Measurements from ENCODE around the gene EPB41L4B. TPM values are rescaled to one million over a fixed set of nuclear protein-coding genes. Genes with fewer than 3 reads are reported as not detected.

Gene EPB41L4B
- total and polyA plus RNA-seq, 2 of the 4 experiments (the other 2 are of a cell fraction), result 0.36 to 0.54 TPM

GRCh38 chr9:109143881-109144562, 176.8 kb downstream of the EPB41L4B start:
- Histone ChIP-seq H3K4me2 (ENCODE audit: low read depth, low read length) (no peak overlapping the region), H3K79me1 (ENCODE audit: low read depth in 1 of 2, low read length in 2 of 2) (no peaks in the 10 kb centered on the region), H3K14ac (replicated peaks; ENCODE audit: low read depth, low read length) (no peak overlapping the region), H3K9me3 (ENCODE audit: control insufficient read depth, insufficient read depth, low read length) (no peaks in the 10 kb centered on the region), H3K27me3 (ENCODE audit: control insufficient read depth, insufficient read depth, low read length) (peaks cover 8% of the 10 kb centered on the region), H4K5ac (ENCODE audit: low read depth, low read length) (no peak overlapping the region), H2AK9ac (replicated peaks; ENCODE audit: low read depth, low read length, poor library complexity) (no peak overlapping the region), H2AK5ac (ENCODE audit: low read depth, low read length) (no peak overlapping the region), H3K18ac (ENCODE audit: low read depth, low read length) (no peak overlapping the region), H4K20me1 (ENCODE audit: insufficient read depth, low read length) (no peaks in the 10 kb centered on the region), H2BK20ac (ENCODE audit: low read depth, low read length) (no peak overlapping the region), H3K4me1 (ENCODE audit: control insufficient read depth, insufficient read depth, low read length) (no peaks in the 10 kb centered on the region), H2BK5ac (ENCODE audit: low read depth, low read length, poor library complexity, severe bottlenecking) (no peak overlapping the region), H3K4me3 (ENCODE audit: insufficient read depth, low read depth, low read length) (no peak overlapping the region), H3K56ac (ENCODE audit: extremely low read depth, insufficient read depth, low read length) (no peak overlapping the region), H2AFZ (replicated peaks; ENCODE audit: low read length, poor library complexity) (no peak overlapping the region), H3K4ac (ENCODE audit: low read depth, low read length) (no peak overlapping the region), H3K23ac (ENCODE audit: low read depth, low read length) (no peak overlapping the region), H4K91ac (ENCODE audit: insufficient read depth, low read depth, low read length) (no peak overlapping the region), H2BK120ac (ENCODE audit: low read depth, low read length) (no peak overlapping the region), H4K8ac (ENCODE audit: low read depth in 2 of 2, low read length in 2 of 2) (no peak overlapping the region), H3K27ac (ENCODE audit: insufficient read depth, low read length) (no peak overlapping the region), H3K9ac (ENCODE audit: low read depth, low read length) (no peak overlapping the region), H2BK15ac (ENCODE audit: low read depth, low read length) (no peak overlapping the region), H3K36me3 (ENCODE audit: control insufficient read depth, insufficient read depth, low read length) (no peaks in the 10 kb centered on the region), H3K9me1 (ENCODE audit: insufficient read depth, low read length) (no peaks in the 10 kb centered on the region)
- in situ Hi-C loops (cut with MboI; ENCODE audit: low sequenced_read_pairs), result loop anchor here (5.0 kb wide), 1 partner anchor 48 kb away; no protein-coding TSS in a partner anchor
- intact Hi-C loops (cut with micrococcal nuclease), result no loop called here
- ATAC-seq (ENCODE audit: low read depth) (no peak), DNase-seq (peak; percentile 13)
- WGBS, 2 experiments (ENCODE audit: extremely low coverage in 2 of 2, insufficient read length in 1 of 2), result no CpG with 5 or more reads among the region's 5 CpGs
- TF ChIP-seq RAD21 (IDR thresholded peaks at IDR 0.05; ENCODE audit: low read length) (0 out of 2 replicates have a peak, but pooled peaks have one; percentile 4), CTCF (conservative IDR thresholded peaks at IDR 0.05; ENCODE audit: low read depth, low read length) (peak; percentile 21; the same call in 1 of the 2 replicates), MXI1 (IDR thresholded peaks at IDR 0.05; ENCODE audit: borderline replicate concordance, low read depth, low read length) (no peak)
- ChIA-PET CTCF (interaction anchor here (0.9 to 1.0 kb wide), 2 partner anchors 10 to 21 kb away, joined by 3 read pairs; no protein-coding TSS in a partner anchor), POLR2A (ENCODE audit: unreplicated experiment) (no interaction called here)
- dilution Hi-C loops (cut with HindIII; ENCODE audit: low sequenced_read_pairs, unreplicated experiment), result no loop called here
- no TSS peak for BruUV-seq (replicated peaks)

Measured in IMR-90 (cell line).